DOHH2 (cell line): ENCODE measurements around the gene GRAMD2A.

Experiments
- H3F3A ChIP-seq: fragments of 200-600 bp; sonication (generic), shearing (Covaris generic); 2 replicates; pipeline ENCODE4 v1.6.0; 2016; ENCODE audit warnings: antibody characterized with exemption, mild to moderate bottlenecking; ENCODE audit not compliant: control insufficient read depth, insufficient read depth
- H3K27ac ChIP-seq: fragments of 200-600 bp; sonication (generic); 2 replicates; pipeline ENCODE4 v1.5.1; 2014; ENCODE audit warnings: low read depth, mild to moderate bottlenecking, low read length, moderate library complexity
- H3K27me3 ChIP-seq: fragments of 200-600 bp; sonication (generic); 2 replicates; pipeline ENCODE4 v1.6.1; 2014; ENCODE audit warnings: mild to moderate bottlenecking, low read length, mixed read lengths; ENCODE audit not compliant: control insufficient read depth
- H3K36me3 ChIP-seq: fragments of 200-600 bp; sonication (generic); 2 replicates; pipeline ENCODE4 v1.6.1; 2014; ENCODE audit warnings: mild to moderate bottlenecking, low read length, moderate library complexity, mixed read lengths; ENCODE audit not compliant: control insufficient read depth
- H3K4me1 ChIP-seq: fragments of 200-600 bp; sonication (generic); 2 replicates; pipeline ENCODE4 v1.6.1; 2014; ENCODE audit warnings: mild to moderate bottlenecking, low read length, mixed read lengths; ENCODE audit not compliant: control insufficient read depth
- H3K4me2 ChIP-seq: fragments of 200-600 bp; sonication (generic); 2 replicates; pipeline ENCODE4 v1.6.0; 2014; ENCODE audit warnings: mild to moderate bottlenecking, low read length, moderate library complexity
- H3K4me3 ChIP-seq: fragments of 200-600 bp; sonication (generic); 2 replicates; pipeline ENCODE4 v1.5.1; 2014; ENCODE audit warnings: mild to moderate bottlenecking, low read length, mixed read lengths
- H3K79me2 ChIP-seq: fragments of 200-600 bp; sonication (generic); 2 replicates; pipeline ENCODE4 v1.6.1; 2014; ENCODE audit warnings: mild to moderate bottlenecking, low read length, mixed read lengths; ENCODE audit not compliant: control insufficient read depth
- H3K9me2 ChIP-seq: fragments of 200-600 bp; sonication (generic); replicated peaks from 2 replicates; pipeline ENCODE4 v1.6.1; 2014; ENCODE audit warnings: mild to moderate bottlenecking, low read length, mixed read lengths; ENCODE audit not compliant: control insufficient read depth
- H3K9me3 ChIP-seq: fragments of 200-600 bp; sonication (generic); 2 replicates; pipeline ENCODE4 v1.6.1; 2014; ENCODE audit warnings: antibody characterized with exemption, low read length, mixed read lengths; ENCODE audit not compliant: control insufficient read depth, insufficient read depth
- H4K20me1 ChIP-seq: fragments of 200-600 bp; sonication (generic); 2 replicates; pipeline ENCODE4 v1.6.0; 2014; ENCODE audit warnings: low read depth, mild to moderate bottlenecking, antibody characterized with exemption, low read length, moderate library complexity; ENCODE audit not compliant: control insufficient read depth, insufficient read depth
- EZH2phosphoT487 ChIP-seq: fragments of 200-600 bp; sonication (generic); IDR thresholded peaks from 2 replicates; pipeline ENCODE4 v1.6.1; 2017; ENCODE audit warnings: borderline replicate concordance, mild to moderate bottlenecking, antibody characterized with exemption, low read length, moderate library complexity, mixed read lengths
- TF ChIP-seq, protein P1 (sequence below): fragments of 200-600 bp; sonication (generic); IDR thresholded peaks from one replicate; pipeline ENCODE4 v1.5.1; 2014; ENCODE audit warnings: antibody characterized with exemption, mild to moderate bottlenecking, low read depth, low read length; ENCODE audit not compliant: poor library complexity, severe bottlenecking

The GRAMD2A gene

GRCh38 chr15:72170691-72171090 lies 26.9 kb downstream of the GRAMD2A start:
- Histone ChIP-seq H4K20me1 (no peaks in the 10 kb centered on the region), H3K9me3 (no peaks in the 10 kb centered on the region), H3K4me1 (no peaks in the 10 kb centered on the region), H3K79me2 (no peaks in the 10 kb centered on the region), H3K4me2 (no peak overlapping the region), H3K27ac (no peak overlapping the region), H3K9me2 (no peaks in the 10 kb centered on the region), H3K27me3 (peaks cover 26% of the 10 kb centered on the region), H3F3A (no peaks in the 10 kb centered on the region), H3K36me3 (no peaks in the 10 kb centered on the region), H3K4me3 (no peak overlapping the region)
- TF ChIP-seq, protein P1, sequence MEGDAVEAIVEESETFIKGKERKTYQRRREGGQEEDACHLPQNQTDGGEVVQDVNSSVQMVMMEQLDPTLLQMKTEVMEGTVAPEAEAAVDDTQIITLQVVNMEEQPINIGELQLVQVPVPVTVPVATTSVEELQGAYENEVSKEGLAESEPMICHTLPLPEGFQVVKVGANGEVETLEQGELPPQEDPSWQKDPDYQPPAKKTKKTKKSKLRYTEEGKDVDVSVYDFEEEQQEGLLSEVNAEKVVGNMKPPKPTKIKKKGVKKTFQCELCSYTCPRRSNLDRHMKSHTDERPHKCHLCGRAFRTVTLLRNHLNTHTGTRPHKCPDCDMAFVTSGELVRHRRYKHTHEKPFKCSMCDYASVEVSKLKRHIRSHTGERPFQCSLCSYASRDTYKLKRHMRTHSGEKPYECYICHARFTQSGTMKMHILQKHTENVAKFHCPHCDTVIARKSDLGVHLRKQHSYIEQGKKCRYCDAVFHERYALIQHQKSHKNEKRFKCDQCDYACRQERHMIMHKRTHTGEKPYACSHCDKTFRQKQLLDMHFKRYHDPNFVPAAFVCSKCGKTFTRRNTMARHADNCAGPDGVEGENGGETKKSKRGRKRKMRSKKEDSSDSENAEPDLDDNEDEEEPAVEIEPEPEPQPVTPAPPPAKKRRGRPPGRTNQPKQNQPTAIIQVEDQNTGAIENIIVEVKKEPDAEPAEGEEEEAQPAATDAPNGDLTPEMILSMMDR: no peak
- TF ChIP-seq EZH2phosphoT487: no peak

GRCh38 chr15:72169921-72170611 lies 27.5 kb downstream of the GRAMD2A start:
- no peak overlapping the region for H3K27ac ChIP-seq
- no peaks in the 10 kb centered on the region for H3K36me3 ChIP-seq
- TF ChIP-seq EZH2phosphoT487: no peak
- TF ChIP-seq, protein P1: no peak

DNA sequence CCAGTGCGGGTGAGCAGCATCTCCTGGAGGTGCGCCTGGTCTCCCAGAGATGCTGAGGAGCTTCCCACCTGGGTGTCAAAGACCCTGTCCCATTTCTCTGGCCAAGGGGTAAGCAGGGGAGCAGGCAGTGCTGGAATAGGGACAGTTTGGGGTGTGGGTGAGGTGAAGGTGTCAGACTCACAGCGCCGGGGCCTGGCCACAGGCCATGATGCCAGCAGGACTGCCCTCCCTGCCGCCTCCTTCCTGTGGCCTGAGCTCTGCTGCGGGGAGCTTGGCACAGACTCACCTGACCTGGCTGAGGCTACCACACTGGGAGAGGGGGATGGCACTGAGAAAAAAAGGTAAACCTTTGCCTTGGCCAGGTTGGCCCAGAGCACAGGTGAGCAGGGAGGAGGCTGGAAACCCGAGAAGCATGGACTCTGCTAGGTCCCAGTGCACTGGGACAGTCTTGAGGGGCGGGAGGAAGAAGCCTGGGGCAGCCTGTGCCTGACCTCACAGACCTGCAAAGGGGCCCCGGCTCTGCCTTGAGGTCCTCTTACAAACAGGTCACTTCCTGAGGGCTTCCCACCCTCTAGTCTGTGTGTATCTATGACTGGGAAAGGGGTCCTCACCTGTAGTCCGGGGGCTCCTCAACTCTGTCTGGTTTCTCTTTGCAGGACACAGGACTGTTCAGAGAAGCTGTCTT lies 28.2 kb downstream of the GRAMD2A start:
- H3K36me3 ChIP-seq: no peaks in the 10 kb centered on the region
- H3K27me3 ChIP-seq: peaks cover 15% of the 10 kb centered on the region
- H3K4me1 ChIP-seq: no peaks in the 10 kb centered on the region
- no peak overlapping the region for H3K4me2 ChIP-seq
- H4K20me1 ChIP-seq: no peaks in the 10 kb centered on the region
- TF ChIP-seq EZH2phosphoT487: no peak
- TF ChIP-seq, protein P1: no peak
- no peak overlapping the region for H3K27ac ChIP-seq
- H3K79me2 ChIP-seq: no peaks in the 10 kb centered on the region
- no peaks in the 10 kb centered on the region for H3K9me3 ChIP-seq
- no peaks in the 10 kb centered on the region for H3K9me2 ChIP-seq
- H3K4me3 ChIP-seq: no peak overlapping the region
- H3F3A ChIP-seq: no peaks in the 10 kb centered on the region

More at GRCh38 chr15:72169921-72170611, 27.5 kb downstream of the GRAMD2A start:
- Histone ChIP-seq H3K9me3 (no peaks in the 10 kb centered on the region), H3K79me2 (no peaks in the 10 kb centered on the region), H3K4me1 (no peaks in the 10 kb centered on the region), H3K4me2 (no peak overlapping the region), H3K4me3 (no peak overlapping the region), H3K9me2 (no peaks in the 10 kb centered on the region), H3F3A (no peaks in the 10 kb centered on the region), H4K20me1 (no peaks in the 10 kb centered on the region), H3K27me3 (peaks cover 20% of the 10 kb centered on the region)
